ENCODE measurements around the gene ACKR1. TPM values are rescaled to one million over a fixed set of nuclear protein-coding genes. Genes with fewer than 3 reads are reported as not detected.

ACKR1 gene
- total and polyA plus RNA-seq, 2 donors (not counting 3 experiments of a cell fraction or from before 2014, with no cell fraction given), result 0.15 to 1.3 TPM

GRCh38 chr1:159179906-159180305 is 24.8 kb upstream of the ACKR1 start:
- no peak overlapping the region for H2AFZ ChIP-seq (ENCODE audit: low read depth, low read length)
- DNase-seq (ENCODE audit: low read depth, low spot score), result no peak
- peaks cover 0 to 6% of the 10 kb centered on the region in 2 experiments for H3K27me3 ChIP-seq (ENCODE audit: control insufficient read depth in 2 of 2, insufficient read depth in 2 of 2, low read length in 2 of 2)
- H3K9me3 ChIP-seq (replicated peaks; ENCODE audit: control insufficient read depth, insufficient read depth, low read length), result no peaks in the 10 kb centered on the region
- BruUV-seq (replicated peaks), result no TSS peak
- H3K9ac ChIP-seq (replicated peaks; ENCODE audit: extremely low read depth, insufficient read depth, low read length), result no peak overlapping the region
- H3K36me3 ChIP-seq (ENCODE audit: control insufficient read depth in 2 of 2, extremely low read depth in 1 of 2, insufficient read depth in 2 of 2, low read length in 2 of 2), result no peaks in the 10 kb centered on the region
- no peaks in the 10 kb centered on the region for H3K79me2 ChIP-seq (ENCODE audit: control insufficient read depth, insufficient read depth, low read length)
- no peak for FAIRE-seq
- H4K20me1 ChIP-seq (replicated peaks; ENCODE audit: control insufficient read depth, extremely low read depth, insufficient read depth, low read length), result no peaks in the 10 kb centered on the region
- intact Hi-C loops (cut with micrococcal nuclease), result no loop called here
- ChIA-PET CTCF (no interaction called here), POLR2A (no interaction called here)
- no peak overlapping the region for H3K4me3 ChIP-seq (replicated peaks in 1 of 3; ENCODE audit: insufficient read depth in 1 of 3, low read depth in 1 of 3, low read length in 3 of 3)
- no peaks in the 10 kb centered on the region for H3K9me1 ChIP-seq (replicated peaks; ENCODE audit: control insufficient read depth, extremely low read depth, insufficient read depth, low read length)
- H3K27ac ChIP-seq (ENCODE audit: insufficient read depth, low read depth, low read length), result no peak overlapping the region
- TF ChIP-seq GATA2 (IDR thresholded peaks at IDR 0.05; ENCODE audit: insufficient read depth, insufficient read length, low read depth, low read length) (no peak), MAX (IDR thresholded peaks at IDR 0.05; ENCODE audit: insufficient read depth, insufficient read length) (no peak), POLR2A (IDR thresholded peaks at IDR 0.05; ENCODE audit: low read depth, low read length) (no peak), JUN (IDR thresholded peaks at IDR 0.05; ENCODE audit: borderline replicate concordance, insufficient read depth, insufficient read length, low read depth) (no peak), MYC (IDR thresholded peaks at IDR 0.05; ENCODE audit: low read depth, low read length) (no peak), POLR2AphosphoS5 (IDR thresholded peaks at IDR 0.05; ENCODE audit: insufficient read depth, low read depth, low read length) (no peak), CTCF (IDR thresholded peaks at IDR 0.05; ENCODE audit: extremely low read depth in 1 of 2, insufficient read depth in 1 of 2, low read depth in 1 of 2, low read length in 2 of 2) (no peak), FOS (IDR thresholded peaks at IDR 0.05; ENCODE audit: borderline replicate concordance, insufficient read depth, low read length) (no peak), EZH2 (IDR thresholded peaks at IDR 0.05; ENCODE audit: borderline replicate concordance, low read depth, low read length, severe bottlenecking) (no peak)
- no peaks in the 10 kb centered on the region for H3K4me1 ChIP-seq (ENCODE audit: control insufficient read depth, extremely low read depth, insufficient read depth, low read length)
- H3K4me2 ChIP-seq (ENCODE audit: insufficient read depth, low read length), result no peak overlapping the region
- dilution Hi-C loops (cut with MboI; ENCODE audit: extremely low pct_ligation_motif_present, low sequenced_read_pairs), result no loop called here

All from endothelial cell of umbilical vein (primary cell).